K562 (cell line): ENCODE data around the gene SMYD1. TPM values are rescaled to one million over a fixed set of nuclear protein-coding genes. Genes with fewer than 3 reads are reported as not detected.

Experiments used
- DPF2 ChIP-seq: fragments of 450-650 bp; IDR thresholded peaks from 2 replicates; pipeline ENCODE4 v1.6.1; 2016
- NR0B1 ChIP-seq: fragments of 450-650 bp; IDR thresholded peaks from one replicate; pipeline ENCODE4 v1.6.1; 2018; ENCODE audit warnings: mild to moderate bottlenecking, moderate library complexity; ENCODE audit not compliant: partially characterized antibody
- PRDM10 ChIP-seq: fragments of 450-650 bp; IDR thresholded peaks from 2 replicates; pipeline ENCODE4 v1.6.1; 2018; ENCODE audit not compliant: partially characterized antibody
- REST ChIP-seq, 2 experiments: fragments of 450-650 bp; formaldehyde crosslinking in 1 of 2; IDR thresholded peaks; 2 replicates each; pipeline versions ENCODE4 v1.4.0 to v1.6.1; 2014 to 2020; ENCODE audit warnings: mild to moderate bottlenecking in 2 of 2, borderline replicate concordance in 1 of 2, low read depth in 1 of 2
- SMAD1 ChIP-seq: fragments of 150-350 bp; IDR thresholded peaks from 2 replicates; pipeline ENCODE4 v1.6.1; 2014; ENCODE audit warnings: low read length, low read depth; ENCODE audit not compliant: partially characterized antibody
- SP2 ChIP-seq: IDR thresholded peaks from 2 replicates; pipeline ENCODE4 v1.6.1; 2011; ENCODE audit warnings: mild to moderate bottlenecking, low read depth, low read length, moderate library complexity; ENCODE audit not compliant: poor library complexity, severe bottlenecking; ENCODE audit errors: extremely low read depth
- TEAD4 ChIP-seq, 2 experiments: sonication (generic) in 1 of 2; formaldehyde crosslinking in 1 of 2; IDR thresholded peaks; 2 replicates each; pipeline versions ENCODE4 v1.6.1 to v1.8.0; 2012 to 2022; ENCODE audit warnings: borderline replicate concordance in 1 of 2, inconsistent platforms in 1 of 2, low read length in 1 of 2, mild to moderate bottlenecking in 1 of 2, missing genetic modification reagents in 1 of 2
- ZBTB17 ChIP-seq: fragments of 450-650 bp; formaldehyde crosslinking; IDR thresholded peaks from 2 replicates; pipeline ENCODE4 v1.4.0; 2020; ENCODE audit warnings: mild to moderate bottlenecking
- ZKSCAN3 ChIP-seq: fragments of 250-450 bp; sonication (Bioruptor Pico); IDR thresholded peaks from 2 replicates; pipeline ENCODE4 v1.4.0; 2020
- polyA plus RNA-seq, 8 experiments: library from polyadenylated mRNA; depleted of rRNA in 4 of 8; stranded (reverse) in 5 of 8; unstranded in 3 of 8; fragments of >200 nt; fragmentation: Nextera tagmentation in 2 of 8; fragmentation: Illumina TruSeq in 1 of 8; extraction: Ambion mirVana in 2 of 8; extraction: Trizol in 1 of 8; gene quantifications; 2 replicates each; pipeline versions ENCODE4 v1.2.1 to v1.2.3, GENCODE V29; 2011 to 2014; ENCODE audit warnings: inconsistent platforms in 1 of 8, missing spikeins in 1 of 8
- total RNA-seq, 7 experiments: library from RNA; depleted of rRNA in 6 of 7; stranded (reverse); fragments of >200 nt in 6 of 7; fragmentation: Illumina TruSeq in 2 of 7; extraction: Trizol in 2 of 7; gene quantifications; 2 replicates each; pipeline versions ENCODE4 v1.2.1 to v1.2.3, GENCODE V29; 2011 to 2021; ENCODE audit warnings: low replicate concordance in 1 of 7
- TF ChIP-seq, protein P1 (sequence below): fragments of 250-450 bp; sonication (Bioruptor Pico); IDR thresholded peaks from 2 replicates; pipeline ENCODE4 v1.8.0; 2021; ENCODE audit warnings: borderline replicate concordance, mild to moderate bottlenecking, moderate library complexity; ENCODE audit not compliant: poor library complexity, severe bottlenecking
- TF ChIP-seq, protein P2 (sequence below): sonication (generic); formaldehyde crosslinking; IDR thresholded peaks from 2 replicates; pipeline ENCODE4 v1.8.0; 2022; ENCODE audit warnings: mild to moderate bottlenecking, missing genetic modification reagents

Gene SMYD1
- total and polyA plus RNA-seq, 9 of the 15 experiments (the other 6 are each of a cell fraction or from before 2014, with no cell fraction given) = not detected

- no peak for TF ChIP-seq ZKSCAN3 (CRISPR knock-in tag)
- TF ChIP-seq REST (IDR thresholded peaks at IDR 0.05; ENCODE audit: borderline replicate concordance) = no peak
- no peak for TF ChIP-seq REST (CRISPR knock-in tag; IDR thresholded peaks at IDR 0.05; ENCODE audit: low read depth)
- TF ChIP-seq ZBTB17 (CRISPR knock-in tag) = no peak
- TF ChIP-seq, protein P1, sequence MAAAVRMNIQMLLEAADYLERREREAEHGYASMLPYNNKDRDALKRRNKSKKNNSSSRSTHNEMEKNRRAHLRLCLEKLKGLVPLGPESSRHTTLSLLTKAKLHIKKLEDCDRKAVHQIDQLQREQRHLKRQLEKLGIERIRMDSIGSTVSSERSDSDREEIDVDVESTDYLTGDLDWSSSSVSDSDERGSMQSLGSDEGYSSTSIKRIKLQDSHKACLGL (CRISPR knock-in tag) = no peak
- TF ChIP-seq TEAD4 (IDR thresholded peaks at IDR 0.05; ENCODE audit: low read length) = peak; percentile 67; the same call in 1 of the 2 replicates
- no peak for TF ChIP-seq TEAD4 (CRISPR knock-in tag; IDR thresholded peaks at IDR 0.05; ENCODE audit: borderline replicate concordance)
- no peak for TF ChIP-seq SMAD1
- no peak for TF ChIP-seq NR0B1
- peak; percentile 87 for TF ChIP-seq DPF2
- TF ChIP-seq, protein P2, sequence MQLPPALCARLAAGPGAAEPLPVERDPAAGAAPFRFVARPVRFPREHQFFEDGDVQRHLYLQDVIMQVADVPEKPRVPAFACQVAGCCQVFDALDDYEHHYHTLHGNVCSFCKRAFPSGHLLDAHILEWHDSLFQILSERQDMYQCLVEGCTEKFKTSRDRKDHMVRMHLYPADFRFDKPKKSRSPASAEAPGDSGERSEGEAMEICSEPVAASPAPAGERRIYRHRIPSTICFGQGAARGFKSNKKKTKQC (CRISPR knock-in tag) = no peak
- TF ChIP-seq PRDM10 = no peak
- TF ChIP-seq SP2 = no peak
These were observed 10.2 kb upstream of the SMYD1 start (continued) for GRCh38 chr2:88057437-88057844.
